Osteocyte (in vitro differentiated cells): ENCODE measurements around the gene RANBP3. TPM values are rescaled to one million over a fixed set of nuclear protein-coding genes. Genes with fewer than 3 reads are reported as not detected.

Experiments
- DNase-seq: peaks from one replicate; pipeline ENCODE4 v3.0.0; 2021; ENCODE audit warnings: mixed read lengths; ENCODE audit not compliant: unreplicated experiment; ENCODE audit errors: extremely low spot score
- H3K27ac Mint-ChIP-seq: one replicate; pipeline ENCODE4 v1.8.0; 2021; ENCODE audit warnings: mild to moderate bottlenecking, mixed read lengths; ENCODE audit not compliant: unreplicated experiment
- H3K27me3 Mint-ChIP-seq: one replicate; pipeline ENCODE4 v1.8.0; 2021; ENCODE audit warnings: mixed read lengths; ENCODE audit not compliant: unreplicated experiment
- H3K36me3 Mint-ChIP-seq: one replicate; pipeline ENCODE4 v1.8.0; 2021; ENCODE audit warnings: mixed read lengths; ENCODE audit not compliant: unreplicated experiment
- H3K4me1 Mint-ChIP-seq: one replicate; pipeline ENCODE4 v1.8.0; 2021; ENCODE audit warnings: mixed read lengths; ENCODE audit not compliant: unreplicated experiment
- H3K4me3 Mint-ChIP-seq: one replicate; pipeline ENCODE4 v1.8.0; 2021; ENCODE audit warnings: mild to moderate bottlenecking, moderate library complexity, mixed read lengths; ENCODE audit not compliant: unreplicated experiment
- H3K9me3 Mint-ChIP-seq: one replicate; pipeline ENCODE4 v1.8.0; 2021; ENCODE audit warnings: mixed read lengths; ENCODE audit not compliant: unreplicated experiment
- total RNA-seq: library from RNA; stranded (reverse); gene quantifications from 2 replicates; pipeline ENCODE4 v1.2.1, GENCODE V29; 2021
- TF ChIP-seq, protein P1 (sequence below): fragments of 200-600 bp; sonication (generic); IDR thresholded peaks from 2 replicates; pipeline ENCODE4 v1.5.0; 2021; ENCODE audit warnings: antibody characterized with exemption, mild to moderate bottlenecking, moderate library complexity

The RANBP3 gene
- total RNA-seq, 1 donor from 2014 or later: 74.9 TPM

DNA sequence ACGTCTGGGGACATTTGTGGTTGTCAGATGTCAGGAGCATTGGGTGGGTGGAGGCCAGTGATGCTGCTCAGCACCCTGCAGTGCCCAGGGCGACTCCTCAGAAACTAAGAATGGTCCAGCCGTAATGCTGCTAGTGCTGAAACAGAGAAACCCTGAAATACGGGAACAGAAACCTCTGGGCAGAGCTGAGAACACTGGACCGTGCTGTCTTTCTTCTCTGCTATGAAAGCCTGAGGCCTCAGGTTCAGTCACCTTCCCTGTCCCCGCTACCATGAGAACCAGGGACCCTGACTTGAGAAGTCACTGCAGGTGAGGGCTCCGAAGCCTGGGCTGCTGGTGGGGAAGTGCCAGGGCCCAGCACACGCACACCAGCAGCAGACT is 50.5 kb downstream of the RANBP3 start:
- H3K4me1 Mint-ChIP-seq: peaks cover 13% of the 10 kb centered on the region
- no peak for DNase-seq
- peaks cover 39% of the 10 kb centered on the region for H3K36me3 Mint-ChIP-seq
- no peaks in the 10 kb centered on the region for H3K27me3 Mint-ChIP-seq
- no peaks in the 10 kb centered on the region for H3K9me3 Mint-ChIP-seq
- TF ChIP-seq, protein P1, sequence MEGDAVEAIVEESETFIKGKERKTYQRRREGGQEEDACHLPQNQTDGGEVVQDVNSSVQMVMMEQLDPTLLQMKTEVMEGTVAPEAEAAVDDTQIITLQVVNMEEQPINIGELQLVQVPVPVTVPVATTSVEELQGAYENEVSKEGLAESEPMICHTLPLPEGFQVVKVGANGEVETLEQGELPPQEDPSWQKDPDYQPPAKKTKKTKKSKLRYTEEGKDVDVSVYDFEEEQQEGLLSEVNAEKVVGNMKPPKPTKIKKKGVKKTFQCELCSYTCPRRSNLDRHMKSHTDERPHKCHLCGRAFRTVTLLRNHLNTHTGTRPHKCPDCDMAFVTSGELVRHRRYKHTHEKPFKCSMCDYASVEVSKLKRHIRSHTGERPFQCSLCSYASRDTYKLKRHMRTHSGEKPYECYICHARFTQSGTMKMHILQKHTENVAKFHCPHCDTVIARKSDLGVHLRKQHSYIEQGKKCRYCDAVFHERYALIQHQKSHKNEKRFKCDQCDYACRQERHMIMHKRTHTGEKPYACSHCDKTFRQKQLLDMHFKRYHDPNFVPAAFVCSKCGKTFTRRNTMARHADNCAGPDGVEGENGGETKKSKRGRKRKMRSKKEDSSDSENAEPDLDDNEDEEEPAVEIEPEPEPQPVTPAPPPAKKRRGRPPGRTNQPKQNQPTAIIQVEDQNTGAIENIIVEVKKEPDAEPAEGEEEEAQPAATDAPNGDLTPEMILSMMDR: no peak
- peak overlapping the region; percentile 82 for H3K27ac Mint-ChIP-seq
- H3K4me3 Mint-ChIP-seq: no peak overlapping the region

DNA sequence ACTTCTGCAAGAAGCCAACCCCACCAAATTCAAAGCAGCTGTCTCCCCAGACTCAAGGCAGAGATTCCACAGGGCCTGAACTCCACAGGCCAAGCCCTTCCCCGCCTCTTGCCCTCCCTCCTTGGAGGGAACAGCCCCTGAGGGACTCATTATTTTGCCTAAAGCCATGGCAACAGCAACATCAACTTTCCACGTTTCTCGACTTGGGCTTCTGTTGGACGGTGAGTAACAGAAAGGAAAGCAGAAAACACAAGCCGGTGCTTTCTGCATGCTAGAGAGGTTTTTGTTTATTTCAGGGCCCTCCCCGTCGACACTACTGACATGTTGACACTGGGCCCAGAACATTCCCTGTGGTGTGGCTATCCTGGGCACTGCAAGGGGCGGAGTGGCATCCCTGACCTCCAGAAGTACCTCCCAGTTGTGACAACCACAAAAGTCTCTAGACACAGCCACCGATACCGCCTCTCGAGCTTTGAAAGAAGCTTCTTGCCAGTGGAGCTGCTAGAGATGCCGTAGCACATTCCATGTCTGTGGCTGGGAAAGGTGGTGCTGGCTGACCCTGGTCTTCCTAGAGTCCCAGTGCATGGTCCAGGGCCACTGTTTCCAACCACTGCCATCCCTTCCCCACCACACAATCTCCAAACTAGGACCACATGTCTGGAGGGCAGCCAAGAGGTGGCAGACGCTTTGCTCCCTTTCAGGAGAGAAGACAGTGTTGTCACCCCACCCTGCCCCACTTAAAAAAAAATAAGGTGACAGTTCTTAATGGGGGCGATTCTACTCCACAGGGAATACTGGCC is 51.1 kb downstream of the RANBP3 start:
- Mint-ChIP-seq H3K27ac (peak overlapping the region; percentile 82), H3K4me1 (peaks cover 13% of the 10 kb centered on the region), H3K9me3 (no peaks in the 10 kb centered on the region), H3K4me3 (no peak overlapping the region), H3K27me3 (no peaks in the 10 kb centered on the region), H3K36me3 (peaks cover 40% of the 10 kb centered on the region)
- DNase-seq: no peak
- TF ChIP-seq, protein P1: no peak

DNA sequence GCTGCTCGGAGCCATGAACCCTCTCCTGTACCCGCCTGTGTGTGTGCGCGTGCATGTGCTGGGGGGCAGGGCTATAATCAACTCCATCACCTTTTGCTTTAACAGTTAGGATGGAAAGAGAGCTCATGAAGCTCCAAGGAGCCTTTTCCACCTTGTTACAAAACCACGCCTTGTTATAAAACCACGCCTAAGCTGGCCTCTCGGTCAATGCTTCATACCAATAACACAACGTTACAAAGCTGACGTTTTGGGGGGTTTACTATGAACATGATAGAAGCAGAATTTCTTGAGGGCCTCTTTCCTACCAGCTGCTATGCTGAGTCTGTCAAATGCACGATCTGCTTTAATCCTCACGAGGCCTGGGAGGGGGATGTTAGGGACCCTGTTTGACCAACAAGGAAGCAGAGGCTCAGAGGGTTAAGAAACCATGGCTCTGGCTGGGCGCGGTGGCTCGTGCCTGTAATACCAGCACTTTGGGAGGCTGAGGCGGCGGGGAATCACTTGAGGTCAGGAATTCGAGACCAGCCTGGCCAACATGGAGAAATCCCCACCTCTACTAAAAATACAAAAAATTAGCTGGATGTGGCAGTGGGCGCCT is 52.0 kb downstream of the RANBP3 start:
- Mint-ChIP-seq H3K4me3 (no peak overlapping the region), H3K36me3 (peaks cover 42% of the 10 kb centered on the region), H3K27ac (peak overlapping the region; percentile 82), H3K9me3 (no peaks in the 10 kb centered on the region), H3K27me3 (no peaks in the 10 kb centered on the region), H3K4me1 (peaks cover 13% of the 10 kb centered on the region)
- no peak for DNase-seq
- TF ChIP-seq, protein P1: no peak

GRCh38 chr19:5923356-5923755 is 54.6 kb downstream of the RANBP3 start:
- no peak for DNase-seq
- Mint-ChIP-seq H3K27ac (no peak overlapping the region), H3K4me3 (no peak overlapping the region), H3K36me3 (peaks cover 34% of the 10 kb centered on the region), H3K27me3 (no peaks in the 10 kb centered on the region), H3K9me3 (no peaks in the 10 kb centered on the region), H3K4me1 (peaks cover 13% of the 10 kb centered on the region)
- TF ChIP-seq, protein P1: no peak

- H3K27me3 Mint-ChIP-seq: no peaks in the 10 kb centered on the region
- peaks cover 27% of the 10 kb centered on the region for H3K36me3 Mint-ChIP-seq
- H3K27ac Mint-ChIP-seq: no peak overlapping the region
- H3K4me3 Mint-ChIP-seq: no peak overlapping the region
- peaks cover 8% of the 10 kb centered on the region for H3K4me1 Mint-ChIP-seq
- no peak for DNase-seq
- TF ChIP-seq, protein P1: no peak
- H3K9me3 Mint-ChIP-seq: no peaks in the 10 kb centered on the region
These were observed 55.8 kb downstream of the RANBP3 start for GRCh38 chr19:5922161-5922545.
